IPS-18c (cell line): ENCODE results near the gene FUS.
A peak's percentile ranks its signal among the peaks of the same experiment; 100 is the strongest.

Experiments
- H3K4me3 ChIP-seq: 2 replicates; pipeline ENCODE4 v1.7.0; 2013; ENCODE audit warnings: low read depth, mild to moderate bottlenecking, low read length, moderate library complexity; ENCODE audit not compliant: insufficient read depth
- H3K9me3 ChIP-seq: one replicate; pipeline ENCODE4 v1.6.1; 2013; ENCODE audit warnings: mild to moderate bottlenecking, low read length, moderate library complexity; ENCODE audit not compliant: control insufficient read depth, insufficient read depth

The FUS gene

DNA sequence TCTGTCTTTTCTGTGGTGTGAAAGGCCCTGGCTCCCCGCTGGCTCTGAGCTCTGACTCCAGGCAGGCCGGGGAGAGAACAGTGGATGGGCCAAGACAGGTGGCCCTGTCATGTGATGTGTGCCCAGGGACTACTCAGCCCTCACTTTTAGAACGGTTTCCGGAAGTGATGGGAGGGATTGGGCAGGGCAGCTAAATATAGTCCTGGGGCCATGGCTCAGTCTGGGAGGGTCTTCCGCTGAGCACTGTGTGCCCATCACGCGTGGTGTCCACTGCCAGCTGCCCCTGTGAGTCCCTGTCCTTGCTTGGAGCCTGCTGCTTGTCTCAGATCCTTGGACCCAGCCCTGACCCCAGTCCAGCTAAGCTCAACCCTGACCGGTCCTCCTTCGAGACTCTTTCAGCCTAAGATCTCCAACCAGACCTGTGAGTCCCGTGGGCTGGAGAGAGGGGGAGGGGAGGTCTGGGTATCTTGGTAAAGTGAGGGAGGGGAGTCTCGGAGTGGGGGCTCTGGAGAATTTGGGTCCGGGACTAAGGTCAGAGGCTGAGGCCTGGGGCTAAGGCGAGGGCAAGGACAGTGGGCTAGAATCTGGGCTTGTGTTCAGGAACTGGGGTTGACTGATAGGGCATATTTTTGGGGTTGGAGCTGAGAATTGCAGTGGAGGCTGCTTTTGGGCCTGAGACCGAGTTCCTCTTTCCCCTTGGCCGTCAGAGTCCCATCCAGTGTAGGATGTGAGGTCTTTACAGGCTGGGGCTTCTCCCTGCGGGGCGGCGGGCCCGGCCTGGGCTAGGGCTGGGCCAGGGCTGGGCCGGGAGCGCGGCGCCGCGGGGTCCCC, 34.2 kb downstream of the FUS start, which contains the start of gene TRIM72:
TSS of gene TRIM72 (plus strand) at position 243 of the 831 bp plus-strand sequence. CDS start 620 bp downstream, outside the sequence.
- H3K4me3 ChIP-seq: peak within 1 kb of the TSS; percentile 78

DNA sequence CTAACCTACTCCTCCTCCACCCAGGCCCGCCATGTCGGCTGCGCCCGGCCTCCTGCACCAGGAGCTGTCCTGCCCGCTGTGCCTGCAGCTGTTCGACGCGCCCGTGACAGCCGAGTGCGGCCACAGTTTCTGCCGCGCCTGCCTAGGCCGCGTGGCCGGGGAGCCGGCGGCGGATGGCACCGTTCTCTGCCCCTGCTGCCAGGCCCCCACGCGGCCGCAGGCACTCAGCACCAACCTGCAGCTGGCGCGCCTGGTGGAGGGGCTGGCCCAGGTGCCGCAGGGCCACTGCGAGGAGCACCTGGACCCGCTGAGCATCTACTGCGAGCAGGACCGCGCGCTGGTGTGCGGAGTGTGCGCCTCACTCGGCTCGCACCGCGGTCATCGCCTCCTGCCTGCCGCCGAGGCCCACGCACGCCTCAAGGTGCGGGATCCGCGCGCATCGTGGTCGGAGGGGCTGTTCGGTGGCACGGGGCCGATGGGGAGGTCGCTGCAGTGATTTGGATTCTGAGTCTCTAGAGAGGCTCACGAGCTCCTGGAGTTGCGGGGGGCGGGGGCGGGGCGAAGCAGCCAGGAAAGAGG, 34.9 kb downstream of the FUS start:
- H3K4me3 ChIP-seq: peak overlapping the region; percentile 78

More for the DNA sequence above, 34.2 kb downstream of the FUS start, which contains the start of gene TRIM72:
- no peaks in the 10 kb centered on the region for H3K9me3 ChIP-seq

DNA sequence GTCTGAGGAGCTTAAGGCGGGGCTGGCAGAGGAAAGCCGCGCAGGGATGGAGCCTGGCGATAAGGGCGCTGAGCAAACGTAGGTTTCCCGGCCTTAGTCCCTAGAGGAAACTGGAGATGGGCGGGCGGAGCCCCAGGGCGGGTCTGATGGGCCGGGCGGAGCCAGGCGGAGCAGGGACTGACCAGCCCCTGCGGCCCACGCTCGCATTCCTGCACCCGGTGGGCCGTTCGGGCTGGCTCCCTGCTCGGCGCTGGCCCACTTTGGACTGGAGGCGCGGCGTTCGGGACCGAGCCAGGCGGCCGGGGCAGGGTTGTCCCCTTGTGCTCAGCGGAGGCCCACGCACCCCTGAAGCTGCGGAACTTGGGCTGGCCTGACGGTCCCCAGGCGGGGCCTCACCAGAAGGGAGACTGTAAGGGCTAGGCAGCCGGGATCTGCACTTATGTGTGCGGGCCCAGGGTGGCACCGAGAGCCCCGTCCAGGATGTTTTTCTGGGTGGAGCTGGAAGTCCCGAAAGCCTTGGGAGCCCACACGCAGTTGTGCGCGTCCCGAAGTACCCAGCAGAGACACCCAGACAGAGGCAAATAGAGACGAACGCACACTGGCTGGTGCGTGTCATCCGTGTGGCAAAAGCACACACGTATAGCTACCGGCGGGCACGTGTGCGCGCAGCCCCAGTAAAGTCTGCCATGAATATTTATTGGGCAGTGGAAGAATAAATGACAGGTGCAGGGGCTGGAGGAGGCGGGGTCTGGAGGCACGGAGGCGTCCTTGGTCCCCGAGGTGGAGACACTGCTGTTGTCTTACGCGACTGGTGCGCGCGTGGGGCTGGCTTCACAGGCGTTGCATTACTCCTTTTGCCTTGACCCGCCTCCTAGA, 35.6 kb downstream of the FUS start:
- H3K4me3 ChIP-seq: peak overlapping the region; percentile 78

More for the DNA sequence above, 34.9 kb downstream of the FUS start:
- H3K9me3 ChIP-seq: no peaks in the 10 kb centered on the region

DNA sequence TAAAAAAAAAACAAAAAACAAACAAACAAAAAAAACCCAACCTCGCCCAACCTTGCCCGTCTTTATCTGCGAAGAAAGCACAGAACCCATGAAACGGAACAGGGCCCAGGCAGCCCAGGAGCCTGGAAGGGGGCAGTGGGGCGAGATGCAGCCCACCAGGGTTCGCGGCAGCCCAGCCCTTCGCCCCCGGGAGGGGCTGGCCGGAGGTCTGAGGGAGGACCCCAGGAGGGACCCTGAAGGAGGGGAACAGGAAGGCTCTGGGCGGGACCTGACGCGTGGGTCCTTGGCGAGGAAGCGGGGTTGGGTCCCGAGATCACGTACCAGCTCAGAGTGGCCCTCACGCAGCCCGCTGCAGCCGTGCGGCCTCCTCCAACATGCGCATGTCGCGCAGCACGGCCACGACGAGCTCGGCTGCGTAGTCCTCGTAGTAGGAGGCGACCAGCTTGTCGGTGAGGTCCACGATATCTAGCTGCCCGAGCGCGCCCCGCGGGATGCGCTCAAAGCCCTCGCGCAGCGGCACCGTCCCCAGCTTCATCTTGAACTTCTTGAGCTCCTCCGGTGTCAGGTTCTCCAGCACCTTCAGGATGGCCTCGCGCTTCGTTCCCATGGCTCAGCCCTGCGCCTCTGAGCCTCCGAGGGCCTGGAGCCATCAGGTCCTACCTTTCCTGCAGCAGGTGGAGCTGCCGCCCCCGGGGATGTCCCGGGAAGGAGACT, 36.6 kb downstream of the FUS start, which contains the start of gene PYDC1:
TSS of gene PYDC1 (minus strand) at position 714 of the 714 bp plus-strand sequence. CDS start at position 607, 107 bp downstream.
- H3K9me3 ChIP-seq: no peaks in the 10 kb centered on the region
- peak within 1 kb of the TSS; percentile 78 for H3K4me3 ChIP-seq

More for the DNA sequence above, 35.6 kb downstream of the FUS start:
- no peaks in the 10 kb centered on the region for H3K9me3 ChIP-seq

DNA sequence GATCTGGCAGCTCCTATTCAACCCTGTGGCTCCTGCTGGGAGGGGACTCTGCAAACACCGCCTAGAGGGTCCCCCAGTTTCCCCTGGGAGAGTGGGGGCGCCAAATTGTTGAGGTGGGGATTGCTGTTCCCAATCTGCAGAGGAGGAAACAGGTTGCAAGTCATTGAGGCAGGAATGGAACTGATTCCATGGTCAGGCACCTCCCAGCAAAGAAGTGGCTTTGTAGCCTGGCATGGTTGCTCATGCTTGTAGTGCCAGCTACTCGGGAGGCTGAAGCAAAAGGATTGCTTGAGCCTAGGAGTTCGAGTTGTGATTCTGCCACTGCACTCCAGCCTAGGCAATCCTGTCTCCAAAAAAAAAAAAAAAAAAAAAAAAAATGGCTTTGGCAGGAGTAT, 37.2 kb downstream of the FUS start:
- no peaks in the 10 kb centered on the region for H3K9me3 ChIP-seq
- H3K4me3 ChIP-seq: peak overlapping the region; percentile 40; the same call in 1 of the 2 replicates

DNA sequence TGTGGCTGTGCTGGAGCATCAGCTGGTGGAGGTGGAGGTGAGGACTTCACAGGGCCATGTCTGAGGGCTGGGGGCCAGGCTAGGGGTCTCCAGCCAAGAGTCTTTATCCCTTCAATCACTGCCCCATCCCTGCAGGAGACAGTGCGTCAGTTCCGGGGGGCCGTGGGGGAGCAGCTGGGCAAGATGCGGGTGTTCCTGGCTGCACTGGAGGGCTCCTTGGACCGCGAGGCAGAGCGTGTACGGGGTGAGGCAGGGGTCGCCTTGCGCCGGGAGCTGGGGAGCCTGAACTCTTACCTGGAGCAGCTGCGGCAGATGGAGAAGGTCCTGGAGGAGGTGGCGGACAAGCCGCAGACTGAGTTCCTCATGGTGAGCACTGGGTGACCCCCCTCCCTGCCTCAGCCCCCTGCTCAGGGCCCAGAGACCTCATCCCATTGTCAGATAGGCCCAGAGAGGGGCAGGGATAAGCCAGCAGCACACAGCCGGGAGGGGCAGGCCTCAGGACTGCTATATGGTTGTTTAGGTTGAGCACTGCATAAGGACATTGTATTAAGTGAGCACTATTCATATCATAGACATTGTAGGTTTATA, 39.3 kb downstream of the FUS start:
- H3K4me3 ChIP-seq: no peak overlapping the region
- no peaks in the 10 kb centered on the region for H3K9me3 ChIP-seq

DNA sequence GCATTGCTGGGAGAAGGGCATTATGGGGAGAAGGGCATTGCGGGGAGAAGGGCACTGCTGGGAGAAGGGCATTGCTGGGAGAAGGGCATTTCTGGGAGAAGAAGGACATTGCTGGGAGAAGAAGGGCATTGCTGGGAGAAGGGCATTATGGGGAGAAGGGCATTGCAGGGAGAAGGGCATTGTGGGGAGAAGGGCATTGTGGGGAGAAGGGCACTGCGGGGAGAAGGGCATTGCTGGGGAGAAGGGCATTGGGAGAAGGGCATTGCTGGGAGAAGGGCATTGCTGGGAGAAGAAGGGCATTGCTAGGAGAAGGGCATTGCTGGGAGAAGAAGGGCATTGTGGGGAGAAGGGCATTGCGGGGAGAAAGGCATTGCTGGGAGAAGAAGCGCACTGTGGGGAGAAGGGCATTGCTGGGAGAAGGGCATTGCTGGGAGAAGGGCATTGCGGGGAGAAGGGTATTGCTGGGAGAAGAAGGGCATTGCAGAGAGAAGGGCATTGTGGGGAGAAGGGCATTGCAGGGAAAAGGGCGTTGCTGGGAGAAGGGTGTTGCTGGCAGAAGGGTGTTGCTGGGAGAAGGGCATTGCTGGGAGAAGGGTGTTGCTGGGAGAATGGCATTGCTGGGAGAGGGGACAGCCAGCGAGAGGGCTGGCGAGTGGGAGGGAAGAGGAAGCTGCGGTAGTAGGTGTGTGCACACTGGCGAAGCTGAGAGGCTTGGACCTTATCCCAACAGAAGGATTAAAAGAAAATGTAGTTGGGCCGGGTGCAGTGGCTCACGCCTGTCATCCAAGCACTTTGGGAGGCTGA, 41.6 kb downstream of the FUS start:
- H3K4me3 ChIP-seq: no peak overlapping the region
- no peaks in the 10 kb centered on the region for H3K9me3 ChIP-seq

DNA sequence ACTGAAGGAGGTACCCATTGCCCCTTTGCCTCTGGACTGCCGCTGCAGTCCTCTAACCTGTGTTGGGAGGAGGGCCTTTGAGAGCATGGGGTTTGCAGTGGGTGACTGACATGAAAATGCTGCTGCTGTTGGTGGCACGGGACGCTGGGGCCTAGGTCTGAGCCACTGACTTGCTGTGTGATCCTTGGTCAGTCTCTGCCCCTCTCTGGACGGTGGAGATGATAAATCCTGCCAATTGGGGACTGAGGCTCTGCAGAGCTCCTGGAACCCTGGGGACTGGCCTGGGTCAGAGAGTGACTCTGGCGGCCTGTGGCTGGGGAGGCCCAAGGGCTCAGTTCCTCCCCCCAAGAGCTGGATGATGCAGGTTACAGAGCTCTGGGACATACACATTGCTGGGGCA, 43.1 kb downstream of the FUS start:
- Histone ChIP-seq H3K9me3 (no peaks in the 10 kb centered on the region), H3K4me3 (no peak overlapping the region)

DNA sequence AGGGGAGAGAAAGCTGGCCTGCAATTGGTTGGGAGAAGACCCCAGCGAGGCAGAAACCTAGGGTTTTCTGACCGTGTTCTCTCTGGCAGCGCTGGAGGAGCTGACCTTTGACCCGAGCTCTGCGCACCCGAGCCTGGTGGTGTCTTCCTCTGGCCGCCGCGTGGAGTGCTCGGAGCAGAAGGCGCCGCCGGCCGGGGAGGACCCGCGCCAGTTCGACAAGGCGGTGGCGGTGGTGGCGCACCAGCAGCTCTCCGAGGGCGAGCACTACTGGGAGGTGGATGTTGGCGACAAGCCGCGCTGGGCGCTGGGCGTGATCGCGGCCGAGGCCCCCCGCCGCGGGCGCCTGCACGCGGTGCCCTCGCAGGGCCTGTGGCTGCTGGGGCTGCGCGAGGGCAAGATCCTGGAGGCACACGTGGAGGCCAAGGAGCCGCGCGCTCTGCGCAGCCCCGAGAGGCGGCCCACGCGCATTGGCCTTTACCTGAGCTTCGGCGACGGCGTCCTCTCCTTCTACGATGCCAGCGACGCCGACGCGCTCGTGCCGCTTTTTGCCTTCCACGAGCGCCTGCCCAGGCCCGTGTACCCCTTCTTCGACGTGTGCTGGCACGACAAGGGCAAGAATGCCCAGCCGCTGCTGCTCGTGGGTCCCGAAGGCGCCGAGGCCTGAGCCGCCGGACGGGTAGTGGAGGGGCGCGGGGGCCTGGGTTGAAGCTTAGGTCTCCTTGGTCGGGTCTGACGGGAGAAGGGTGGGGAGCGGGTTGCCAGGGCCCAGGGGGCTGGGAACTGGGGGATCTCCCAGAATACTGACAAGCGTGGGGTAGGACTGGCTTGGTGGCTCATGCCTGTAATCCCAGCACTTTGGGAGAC, 44.4 kb downstream of the FUS start:
- Histone ChIP-seq H3K9me3 (no peaks in the 10 kb centered on the region), H3K4me3 (no peak overlapping the region)

DNA sequence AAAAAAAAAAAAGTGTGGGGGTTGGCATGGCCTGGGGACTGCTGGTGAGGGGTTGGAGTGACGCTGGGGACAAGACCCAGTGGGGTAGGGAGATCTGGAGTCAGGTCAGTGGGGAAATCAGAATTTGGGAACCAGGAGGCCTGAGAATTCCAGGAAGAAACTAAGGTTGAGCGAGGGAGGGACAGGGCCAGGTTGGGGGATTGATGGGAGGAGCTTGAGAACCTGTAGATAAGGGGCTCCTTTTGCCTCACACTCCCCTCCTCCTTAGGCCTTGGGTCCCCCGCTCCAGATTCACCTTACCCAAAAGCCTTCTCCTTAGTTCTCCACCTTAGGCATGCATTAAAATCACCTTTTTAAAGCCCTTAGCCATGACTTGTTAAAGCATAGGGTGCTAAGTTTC, 45.3 kb downstream of the FUS start:
- H3K4me3 ChIP-seq: no peak overlapping the region
- no peaks in the 10 kb centered on the region for H3K9me3 ChIP-seq

DNA sequence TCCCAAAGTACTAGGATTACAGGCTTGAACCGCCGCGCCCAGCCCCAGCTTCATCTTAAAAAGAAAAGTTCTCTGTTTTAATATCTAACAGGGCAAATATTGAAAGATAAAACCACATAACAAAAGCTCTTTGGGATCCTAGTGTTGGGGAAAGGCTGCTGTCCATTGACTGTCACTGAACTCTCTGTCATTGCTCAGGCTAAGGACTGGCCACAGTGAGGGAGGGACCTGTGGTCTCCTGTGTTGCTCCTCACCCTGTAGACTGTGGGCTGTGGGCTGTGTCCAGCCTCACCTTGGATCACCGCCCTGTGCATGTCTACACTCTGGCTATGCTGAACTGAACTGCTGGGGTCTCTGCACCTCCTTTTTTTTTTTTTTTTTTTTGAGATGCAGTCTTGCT, 48.3 kb downstream of the FUS start:
- peaks cover 5% of the 10 kb centered on the region for H3K9me3 ChIP-seq

DNA sequence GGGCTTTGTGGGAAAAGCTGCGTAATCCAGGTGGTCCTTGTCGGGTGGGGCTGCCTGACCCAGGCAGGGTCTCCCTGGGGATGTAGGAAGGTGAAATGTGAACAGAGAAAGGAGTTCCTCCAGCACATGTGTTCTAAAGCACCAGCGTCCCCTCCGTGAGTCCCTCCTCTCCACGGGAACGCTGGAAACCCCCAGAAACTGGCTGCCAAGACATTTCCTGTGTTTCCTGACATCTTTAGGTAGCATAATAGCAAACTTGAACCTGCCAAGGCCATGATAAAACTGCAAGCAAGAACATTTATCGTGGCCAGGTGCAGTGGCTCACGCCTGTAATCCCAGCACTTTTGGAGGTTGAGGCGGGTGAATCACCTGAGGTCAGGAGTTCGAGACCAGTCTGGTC, 49.6 kb downstream of the FUS start:
- peaks cover 7% of the 10 kb centered on the region for H3K9me3 ChIP-seq
- H3K4me3 ChIP-seq: no peak overlapping the region

More for the DNA sequence above, 48.3 kb downstream of the FUS start:
- no peak overlapping the region for H3K4me3 ChIP-seq

DNA sequence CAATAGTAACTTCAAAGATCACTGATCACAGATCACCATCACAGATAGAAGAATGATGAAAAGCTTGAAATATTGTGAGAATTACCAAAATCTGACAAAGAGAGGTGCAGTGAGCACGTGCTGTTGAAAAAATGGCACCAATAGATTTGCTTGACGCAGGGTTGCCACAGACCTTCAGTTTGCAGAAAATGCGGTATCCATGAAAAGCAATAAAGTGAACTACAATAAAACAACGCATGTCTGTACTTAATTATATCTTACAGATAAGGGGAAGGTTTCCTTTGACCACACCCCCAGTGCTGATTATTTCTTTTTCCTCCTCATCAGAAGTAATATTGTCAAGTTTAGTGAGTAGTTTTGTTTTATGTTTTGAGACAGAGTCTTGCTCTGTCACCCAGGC, 58.1 kb downstream of the FUS start:
- peaks cover 2% of the 10 kb centered on the region for H3K9me3 ChIP-seq
- H3K4me3 ChIP-seq: no peak overlapping the region
